ENCODE results near the gene DNM3. TPM values are rescaled to one million over a fixed set of nuclear protein-coding genes. Genes with fewer than 3 reads are reported as not detected.

Gene DNM3
- polyA plus RNA-seq, 2 donors = 0.53 to 0.76 TPM

DNA sequence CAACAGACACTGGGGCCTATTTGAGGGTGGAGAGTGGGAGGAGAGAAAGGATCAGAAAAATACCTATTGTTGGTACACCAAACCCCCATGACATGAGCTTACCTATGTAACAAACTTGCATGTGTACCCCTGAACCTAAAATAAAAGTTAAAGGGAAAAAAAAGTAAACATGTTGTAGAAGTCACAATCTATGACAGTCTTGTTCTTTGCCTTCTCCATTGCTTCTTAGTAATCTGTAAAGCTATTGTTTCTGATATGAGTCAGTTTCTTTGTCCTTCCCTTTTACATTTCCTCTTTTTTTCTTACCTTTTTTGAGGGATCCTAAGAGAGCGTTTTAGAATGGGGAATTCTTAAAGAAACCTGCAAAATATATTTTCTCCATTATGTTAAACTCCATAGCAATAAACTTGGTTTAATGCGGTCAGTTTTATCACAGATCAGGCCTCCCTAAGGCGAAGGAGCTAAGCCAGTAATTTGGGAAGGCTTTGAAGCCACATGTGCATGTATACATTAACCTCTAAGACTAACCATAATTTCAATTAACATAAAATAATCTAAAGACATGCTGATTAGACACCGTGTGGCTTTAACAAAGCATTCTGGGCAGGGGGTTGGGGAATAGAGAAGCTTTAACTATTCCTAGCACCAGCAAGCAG is 501.4 kb downstream of the DNM3 start:
- Histone ChIP-seq H3K36me3 (ENCODE audit: control insufficient read depth in 2 of 2, insufficient read depth in 2 of 2, low read length in 1 of 2) (no peaks in the 10 kb centered on the region), H3K4me1 (ENCODE audit: control insufficient read depth in 2 of 2, insufficient read depth in 2 of 2, low read length in 1 of 2) (no peaks in the 10 kb centered on the region), H3K4me3 (ENCODE audit: low read depth in 1 of 2, low read length in 2 of 2) (no peak overlapping the region), H3K9me3 (ENCODE audit: control insufficient read depth in 2 of 2, insufficient read depth in 1 of 2, low read depth in 1 of 2, low read length in 1 of 2) (no peaks in the 10 kb centered on the region), H3K27me3 (ENCODE audit: control insufficient read depth in 1 of 2, insufficient read depth in 2 of 2, low read length in 2 of 2) (no peaks in the 10 kb centered on the region), H3K27ac (ENCODE audit: low read depth in 2 of 2, low read length in 1 of 2) (peak overlapping the region in 1 of 2 donors; percentile 33)
- 67 to 81% methylated on average over 4 of the region's 4 CpGs for WGBS, 2 donors

DNA sequence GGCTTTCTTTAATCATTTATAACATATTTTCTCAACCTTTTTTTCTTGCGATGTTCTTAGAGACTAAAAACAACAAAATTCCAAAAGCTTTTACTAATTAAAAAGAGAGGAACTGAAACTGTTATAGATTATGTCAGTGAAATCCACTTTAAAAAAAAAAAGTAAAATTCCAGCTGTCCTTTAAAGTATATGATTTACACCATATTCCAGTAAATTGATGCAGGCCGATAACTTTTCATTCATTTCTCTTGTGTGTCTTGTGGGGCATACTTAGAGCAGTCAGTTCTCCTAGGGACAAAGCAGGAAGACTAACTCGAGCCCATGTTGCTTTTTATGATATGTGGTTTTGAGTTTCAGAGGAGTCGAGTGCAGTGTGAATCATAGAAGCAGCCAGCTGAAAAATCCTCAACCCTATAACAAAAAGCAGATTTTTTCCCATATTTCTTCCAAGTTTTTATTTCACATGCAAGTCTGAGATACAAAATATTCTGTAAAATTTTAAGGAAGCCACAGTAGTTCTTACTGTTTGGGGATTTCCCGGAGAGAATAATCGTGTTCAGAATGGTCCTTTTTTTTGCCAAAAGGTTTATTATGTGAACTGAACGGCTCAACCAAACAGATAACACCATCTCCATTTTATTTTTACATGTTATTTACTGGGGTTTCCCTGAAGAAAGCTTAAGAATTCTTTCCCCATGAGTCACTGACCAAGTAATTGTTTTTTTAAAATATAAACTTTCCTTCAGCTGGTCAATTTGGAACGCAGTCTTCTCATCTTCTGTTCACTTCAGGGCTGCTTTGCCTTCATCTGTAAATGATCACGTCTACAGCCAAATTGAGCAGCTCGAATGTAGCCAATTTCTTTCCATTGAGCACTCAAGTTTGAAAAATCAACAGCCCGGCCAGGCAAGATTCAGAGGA is 502.2 kb downstream of the DNM3 start:
- H3K27ac ChIP-seq (ENCODE audit: low read depth in 2 of 2, low read length in 1 of 2) = peak overlapping the region; percentile 33 to 55
- 20 to 41% methylated on average over 11 of the region's 11 CpGs for WGBS, 2 donors
- no peaks in the 10 kb centered on the region for H3K27me3 ChIP-seq (ENCODE audit: control insufficient read depth in 1 of 2, insufficient read depth in 2 of 2, low read length in 2 of 2)
- H3K9me3 ChIP-seq (ENCODE audit: control insufficient read depth in 2 of 2, insufficient read depth in 1 of 2, low read depth in 1 of 2, low read length in 1 of 2) = no peaks in the 10 kb centered on the region
- H3K4me3 ChIP-seq (ENCODE audit: low read depth in 1 of 2, low read length in 2 of 2) = no peak overlapping the region
- no peaks in the 10 kb centered on the region for H3K36me3 ChIP-seq (ENCODE audit: control insufficient read depth in 2 of 2, insufficient read depth in 2 of 2, low read length in 1 of 2)
- H3K4me1 ChIP-seq (ENCODE audit: control insufficient read depth in 2 of 2, insufficient read depth in 2 of 2, low read length in 1 of 2) = no peaks in the 10 kb centered on the region

DNA sequence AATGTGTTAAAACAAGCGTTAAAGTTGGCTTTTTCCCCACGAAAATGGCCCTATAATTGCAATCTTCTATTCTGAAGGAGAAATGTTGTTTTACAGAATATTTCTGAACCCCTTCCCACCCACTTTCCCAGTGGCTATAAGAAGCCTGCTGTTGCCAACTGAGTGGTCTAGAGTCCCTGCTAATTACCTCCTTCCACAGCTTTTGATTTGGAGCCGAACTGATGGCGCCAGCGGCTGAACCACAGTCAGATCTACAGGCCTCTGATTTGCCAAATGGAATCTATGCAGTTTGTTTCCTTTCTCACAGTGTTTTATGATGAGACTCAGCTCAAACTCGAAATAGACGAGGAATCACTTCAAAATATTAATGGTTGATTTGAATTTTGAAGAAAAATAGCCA is 503.1 kb downstream of the DNM3 start:
- Histone ChIP-seq H3K9me3 (ENCODE audit: control insufficient read depth in 2 of 2, insufficient read depth in 1 of 2, low read depth in 1 of 2, low read length in 1 of 2) (no peaks in the 10 kb centered on the region), H3K4me1 (ENCODE audit: control insufficient read depth in 2 of 2, insufficient read depth in 2 of 2, low read length in 1 of 2) (no peaks in the 10 kb centered on the region), H3K27me3 (ENCODE audit: control insufficient read depth in 1 of 2, insufficient read depth in 2 of 2, low read length in 2 of 2) (no peaks in the 10 kb centered on the region), H3K4me3 (ENCODE audit: low read depth in 1 of 2, low read length in 2 of 2) (no peak overlapping the region), H3K27ac (ENCODE audit: low read depth in 2 of 2, low read length in 1 of 2) (peak overlapping the region in 1 of 2 donors; percentile 24), H3K36me3 (ENCODE audit: control insufficient read depth in 2 of 2, insufficient read depth in 2 of 2, low read length in 1 of 2) (no peaks in the 10 kb centered on the region)
- WGBS, 2 donors = 84% methylated on average over 7 of the region's 7 CpGs

GRCh38 chr1:172345077-172345476 is 503.8 kb downstream of the DNM3 start:
- WGBS, 2 donors = 61 to 72% methylated on average over 1 of the region's 1 CpG
- Histone ChIP-seq H3K9me3 (ENCODE audit: control insufficient read depth in 2 of 2, insufficient read depth in 1 of 2, low read depth in 1 of 2, low read length in 1 of 2) (no peaks in the 10 kb centered on the region), H3K36me3 (ENCODE audit: control insufficient read depth in 2 of 2, insufficient read depth in 2 of 2, low read length in 1 of 2) (no peaks in the 10 kb centered on the region), H3K4me3 (ENCODE audit: low read depth in 1 of 2, low read length in 2 of 2) (no peak overlapping the region), H3K27ac (ENCODE audit: low read depth in 2 of 2, low read length in 1 of 2) (no peak overlapping the region), H3K4me1 (ENCODE audit: control insufficient read depth in 2 of 2, insufficient read depth in 2 of 2, low read length in 1 of 2) (no peaks in the 10 kb centered on the region), H3K27me3 (ENCODE audit: control insufficient read depth in 1 of 2, insufficient read depth in 2 of 2, low read length in 2 of 2) (no peaks in the 10 kb centered on the region)

GRCh38 chr1:172347416-172347815 is 506.1 kb downstream of the DNM3 start:
- no peaks in the 10 kb centered on the region for H3K36me3 ChIP-seq (ENCODE audit: control insufficient read depth in 2 of 2, insufficient read depth in 2 of 2, low read length in 1 of 2)
- no peak overlapping the region for H3K4me3 ChIP-seq (ENCODE audit: low read depth in 1 of 2, low read length in 2 of 2)
- no peaks in the 10 kb centered on the region for H3K4me1 ChIP-seq (ENCODE audit: control insufficient read depth in 2 of 2, insufficient read depth in 2 of 2, low read length in 1 of 2)
- no peaks in the 10 kb centered on the region for H3K27me3 ChIP-seq (ENCODE audit: control insufficient read depth in 1 of 2, insufficient read depth in 2 of 2, low read length in 2 of 2)
- no peaks in the 10 kb centered on the region for H3K9me3 ChIP-seq (ENCODE audit: control insufficient read depth in 2 of 2, insufficient read depth in 1 of 2, low read depth in 1 of 2, low read length in 1 of 2)
- 95 to 98% methylated on average over 3 of the region's 3 CpGs for WGBS, 2 donors
- no peak overlapping the region for H3K27ac ChIP-seq (ENCODE audit: low read depth in 2 of 2, low read length in 1 of 2)

DNA sequence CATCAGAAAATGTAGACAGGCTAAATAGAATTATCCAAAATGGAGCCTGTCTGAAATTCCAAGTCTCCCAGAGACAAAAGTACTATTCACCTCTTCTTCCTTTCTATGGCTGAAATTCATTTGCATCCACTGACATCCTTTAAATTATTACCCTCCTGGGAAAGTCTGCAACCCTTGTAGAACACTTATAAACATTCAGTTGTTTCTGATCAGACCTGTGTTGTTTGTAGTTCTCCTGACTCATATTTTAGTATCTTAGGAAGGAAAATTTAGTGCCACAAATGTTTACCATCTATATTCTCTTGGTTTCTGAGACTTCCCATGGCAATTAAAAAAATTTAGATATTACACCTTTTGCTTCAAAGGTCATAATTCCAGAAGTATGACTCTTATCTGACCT is 509.6 kb downstream of the DNM3 start:
- Histone ChIP-seq H3K9me3 (ENCODE audit: control insufficient read depth in 2 of 2, insufficient read depth in 1 of 2, low read depth in 1 of 2, low read length in 1 of 2) (no peaks in the 10 kb centered on the region), H3K4me3 (ENCODE audit: low read depth in 1 of 2, low read length in 2 of 2) (no peak overlapping the region), H3K4me1 (ENCODE audit: control insufficient read depth in 2 of 2, insufficient read depth in 2 of 2, low read length in 1 of 2) (no peaks in the 10 kb centered on the region), H3K36me3 (ENCODE audit: control insufficient read depth in 2 of 2, insufficient read depth in 2 of 2, low read length in 1 of 2) (no peaks in the 10 kb centered on the region), H3K27ac (ENCODE audit: low read depth in 2 of 2, low read length in 1 of 2) (no peak overlapping the region), H3K27me3 (ENCODE audit: control insufficient read depth in 1 of 2, insufficient read depth in 2 of 2, low read length in 2 of 2) (no peaks in the 10 kb centered on the region)

GRCh38 chr1:172351346-172351745 is 510.0 kb downstream of the DNM3 start:
- no peaks in the 10 kb centered on the region for H3K36me3 ChIP-seq (ENCODE audit: control insufficient read depth in 2 of 2, insufficient read depth in 2 of 2, low read length in 1 of 2)
- H3K27me3 ChIP-seq (ENCODE audit: control insufficient read depth in 1 of 2, insufficient read depth in 2 of 2, low read length in 2 of 2) = no peaks in the 10 kb centered on the region
- H3K4me1 ChIP-seq (ENCODE audit: control insufficient read depth in 2 of 2, insufficient read depth in 2 of 2, low read length in 1 of 2) = no peaks in the 10 kb centered on the region
- H3K4me3 ChIP-seq (ENCODE audit: low read depth in 1 of 2, low read length in 2 of 2) = no peak overlapping the region
- no peaks in the 10 kb centered on the region for H3K9me3 ChIP-seq (ENCODE audit: control insufficient read depth in 2 of 2, insufficient read depth in 1 of 2, low read depth in 1 of 2, low read length in 1 of 2)
- no peak overlapping the region for H3K27ac ChIP-seq (ENCODE audit: low read depth in 2 of 2, low read length in 1 of 2)

DNA sequence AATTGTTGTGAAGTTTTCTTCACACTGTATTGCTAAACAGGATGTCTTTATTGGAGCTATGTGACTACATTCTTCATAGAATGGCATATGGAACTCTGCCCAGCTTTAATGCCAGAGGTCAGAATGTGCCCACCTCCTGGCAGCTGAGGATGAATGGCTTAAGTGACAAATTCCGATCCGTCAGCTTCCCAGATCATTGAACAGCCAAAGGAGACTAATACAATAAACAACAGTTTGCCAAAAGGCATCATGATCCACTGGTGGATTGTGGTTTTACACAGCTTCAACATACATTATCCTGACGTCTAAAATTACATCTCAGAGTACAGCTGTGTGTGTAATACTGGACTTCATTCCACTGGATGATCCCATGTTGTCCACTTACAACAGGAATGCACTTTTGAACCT is 510.5 kb downstream of the DNM3 start:
- Histone ChIP-seq H3K4me1 (ENCODE audit: control insufficient read depth in 2 of 2, insufficient read depth in 2 of 2, low read length in 1 of 2) (no peaks in the 10 kb centered on the region), H3K27ac (ENCODE audit: low read depth in 2 of 2, low read length in 1 of 2) (no peak overlapping the region), H3K9me3 (ENCODE audit: control insufficient read depth in 2 of 2, insufficient read depth in 1 of 2, low read depth in 1 of 2, low read length in 1 of 2) (no peaks in the 10 kb centered on the region), H3K4me3 (ENCODE audit: low read depth in 1 of 2, low read length in 2 of 2) (no peak overlapping the region), H3K36me3 (ENCODE audit: control insufficient read depth in 2 of 2, insufficient read depth in 2 of 2, low read length in 1 of 2) (no peaks in the 10 kb centered on the region), H3K27me3 (ENCODE audit: control insufficient read depth in 1 of 2, insufficient read depth in 2 of 2, low read length in 2 of 2) (no peaks in the 10 kb centered on the region)
- 41 to 58% methylated on average over 3 of the region's 3 CpGs for WGBS, 2 donors

DNA sequence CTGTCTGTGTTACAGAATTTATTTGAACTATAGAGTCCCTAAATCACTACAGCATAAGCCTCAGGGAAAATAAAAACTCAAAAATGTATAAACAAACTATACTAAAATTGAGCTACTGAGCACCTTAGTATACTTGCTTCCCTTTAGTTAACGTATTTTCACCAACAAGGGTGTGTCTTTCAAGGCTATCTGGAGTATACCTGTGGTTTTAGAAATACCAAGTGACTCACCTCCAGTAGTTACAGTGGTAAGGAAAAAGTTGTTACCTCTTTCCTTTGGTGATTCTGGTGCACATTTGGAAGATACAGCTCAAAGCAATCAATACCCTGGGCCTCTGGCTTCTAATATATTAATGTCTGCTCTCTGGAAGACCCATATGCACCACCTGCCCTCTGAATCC is 511.1 kb downstream of the DNM3 start:
- H3K4me3 ChIP-seq (ENCODE audit: low read depth in 1 of 2, low read length in 2 of 2) = no peak overlapping the region
- no peaks in the 10 kb centered on the region for H3K9me3 ChIP-seq (ENCODE audit: control insufficient read depth in 2 of 2, insufficient read depth in 1 of 2, low read depth in 1 of 2, low read length in 1 of 2)
- no peaks in the 10 kb centered on the region for H3K36me3 ChIP-seq (ENCODE audit: control insufficient read depth in 2 of 2, insufficient read depth in 2 of 2, low read length in 1 of 2)
- H3K27ac ChIP-seq (ENCODE audit: low read depth in 2 of 2, low read length in 1 of 2) = no peak overlapping the region
- H3K27me3 ChIP-seq (ENCODE audit: control insufficient read depth in 1 of 2, insufficient read depth in 2 of 2, low read length in 2 of 2) = no peaks in the 10 kb centered on the region
- 45 to 62% methylated on average over 1 of the region's 1 CpG for WGBS, 2 donors
- no peaks in the 10 kb centered on the region for H3K4me1 ChIP-seq (ENCODE audit: control insufficient read depth in 2 of 2, insufficient read depth in 2 of 2, low read length in 1 of 2)
